ENCODE data around the gene AQP5. TPM values are rescaled to one million over a fixed set of nuclear protein-coding genes. Genes with fewer than 3 reads are reported as not detected.

The AQP5 gene
- total RNA-seq, 1 experiment from 2014 or later: 0.18 TPM

Other genes starting within 250 kb of the AQP5 start
- 400 TPM in 2 replicates for gene TMBIM6, start 220.3 kb upstream of the AQP5 start, total RNA-seq (2014; rRNA removed; shearing (Covaris generic))
- gene NCKAP5L, start 133.5 kb upstream of the AQP5 start, total RNA-seq (2014; rRNA removed; shearing (Covaris generic)): 80.1 and 80.7 TPM in 2 replicates
- gene BCDIN3D, start 118.8 kb upstream of the AQP5 start, total RNA-seq (2014; rRNA removed; shearing (Covaris generic)): 4.7 and 5.3 TPM in 2 replicates
- gene FAIM2, start 58.0 kb upstream of the AQP5 start, total RNA-seq (2014; rRNA removed; shearing (Covaris generic)): 0.58 and 0.67 TPM in 2 replicates
- not detected in 2 replicates for gene AQP2, start 11.1 kb upstream of the AQP5 start, total RNA-seq (2014; rRNA removed; shearing (Covaris generic))
- gene AQP6, start 11.1 kb downstream of the AQP5 start, total RNA-seq (2014; rRNA removed; shearing (Covaris generic)): not detected in 2 replicates
- 148 and 152 TPM in 2 replicates for gene RACGAP1, start 63.6 kb downstream of the AQP5 start, total RNA-seq (2014; rRNA removed; shearing (Covaris generic))
- gene ASIC1, start 95.7 kb downstream of the AQP5 start, total RNA-seq (2014; rRNA removed; shearing (Covaris generic)): 7.5 and 8.9 TPM in 2 replicates
- gene SMARCD1, start 123.5 kb downstream of the AQP5 start, total RNA-seq (2014; rRNA removed; shearing (Covaris generic)): 79.7 and 84.2 TPM in 2 replicates
- 0.23 and 0.24 TPM in 2 replicates for gene GPD1, start 142.1 kb downstream of the AQP5 start, total RNA-seq (2014; rRNA removed; shearing (Covaris generic))
- gene COX14, start 150.4 kb downstream of the AQP5 start, total RNA-seq (2014; rRNA removed; shearing (Covaris generic)): 25.3 and 36.3 TPM in 2 replicates
- gene CERS5, start 205.5 kb downstream of the AQP5 start, total RNA-seq (2014; rRNA removed; shearing (Covaris generic)): 43.4 and 58.7 TPM in 2 replicates